ENCODE measurements around the gene ATP11B. TPM values are rescaled to one million over a fixed set of nuclear protein-coding genes. Genes with fewer than 3 reads are reported as not detected.
"Not testable (repeated sequence)": the region's sequence is repeated elsewhere in the genome, so short reads cannot be mapped to it uniquely, and the experiment has no call there.

Gene ATP11B
- total RNA-seq, 2 donors from 2014 or later: 68.8 to 68.9 TPM

- DNase-seq (ENCODE audit: low spot score) (no peak), ATAC-seq (ENCODE audit: insufficient number of reproducible peaks, low FRiP score, low read depth) (no peak)
- peaks cover 0 to 3% of the 10 kb centered on the region in 2 donors for H3K4me1 ChIP-seq (ENCODE audit: control insufficient read depth in 1 of 2, low read depth in 2 of 2)
- no peak overlapping the region for H3K4me3 ChIP-seq
- no peaks in the 10 kb centered on the region for H3K9me3 ChIP-seq
- TF ChIP-seq CTCF (IDR thresholded peaks at IDR 0.05): no peak
- H3K36me3 ChIP-seq: no peaks in the 10 kb centered on the region
- no peaks in the 10 kb centered on the region for H3K27me3 ChIP-seq (replicated peaks; ENCODE audit: insufficient read depth)
- H3K27ac ChIP-seq: no peak overlapping the region
Measured at GRCh38 chr3:182816181-182816580, 22.9 kb downstream of the ATP11B start.

- no peaks in the 10 kb centered on the region for H3K4me1 ChIP-seq (ENCODE audit: control insufficient read depth in 1 of 2, low read depth in 2 of 2)
- TF ChIP-seq CTCF (IDR thresholded peaks at IDR 0.05): no peak
- H3K4me3 ChIP-seq: no peak overlapping the region
- peaks cover 3% of the 10 kb centered on the region for H3K36me3 ChIP-seq
- DNase-seq (ENCODE audit: low spot score) (no peak), ATAC-seq (ENCODE audit: insufficient number of reproducible peaks, low FRiP score, low read depth) (no peak)
- no peaks in the 10 kb centered on the region for H3K27me3 ChIP-seq (replicated peaks; ENCODE audit: insufficient read depth)
- H3K9me3 ChIP-seq: no peaks in the 10 kb centered on the region
- H3K27ac ChIP-seq: no peak overlapping the region
Measured at GRCh38 chr3:182818296-182818978, 25.1 kb downstream of the ATP11B start.

GRCh38 chr3:182821221-182821981 lies 28.1 kb downstream of the ATP11B start:
- H3K27me3 ChIP-seq (replicated peaks; ENCODE audit: insufficient read depth): no peaks in the 10 kb centered on the region
- no peak for DNase-seq (ENCODE audit: low spot score)
- H3K36me3 ChIP-seq: peaks cover 3% of the 10 kb centered on the region
- no peaks in the 10 kb centered on the region for H3K9me3 ChIP-seq
- no peak for ATAC-seq (ENCODE audit: insufficient number of reproducible peaks, low FRiP score, low read depth)
- H3K27ac ChIP-seq: no peak overlapping the region
- H3K4me1 ChIP-seq (ENCODE audit: control insufficient read depth in 1 of 2, low read depth in 2 of 2): peaks cover 0 to 4% of the 10 kb centered on the region in 2 donors
- TF ChIP-seq CTCF (IDR thresholded peaks at IDR 0.05): no peak
- no peak overlapping the region for H3K4me3 ChIP-seq

- H3K4me3 ChIP-seq; ATAC-seq (ENCODE audit: insufficient number of reproducible peaks, low FRiP score, low read depth); H3K4me1 ChIP-seq (ENCODE audit: control insufficient read depth in 1 of 2, low read depth in 2 of 2); H3K27ac ChIP-seq; H3K27me3 ChIP-seq (replicated peaks; ENCODE audit: insufficient read depth); DNase-seq (ENCODE audit: low spot score); H3K36me3 ChIP-seq; H3K9me3 ChIP-seq: not testable (repeated sequence)
Measured at GRCh38 chr3:182822260-182822659, 29.0 kb downstream of the ATP11B start.

- TF ChIP-seq CTCF (IDR thresholded peaks at IDR 0.05): no peak
- Histone ChIP-seq H3K27ac (no peak overlapping the region), H3K27me3 (replicated peaks; ENCODE audit: insufficient read depth) (no peaks in the 10 kb centered on the region), H3K9me3 (no peaks in the 10 kb centered on the region), H3K36me3 (peaks cover 3% of the 10 kb centered on the region), H3K4me1 (ENCODE audit: control insufficient read depth in 1 of 2, low read depth in 2 of 2) (peaks cover 0 to 4% of the 10 kb centered on the region in 2 donors), H3K4me3 (no peak overlapping the region)
- no peak for DNase-seq (ENCODE audit: low spot score)
- ATAC-seq (ENCODE audit: insufficient number of reproducible peaks, low FRiP score, low read depth): no peak
Measured at GRCh38 chr3:182824957-182825356, 31.7 kb downstream of the ATP11B start.

Measured in thoracic aorta (tissue), 2 donors.